Lower leg skin (tissue), 4 donors: ENCODE results near the gene MAMSTR. TPM values are rescaled to one million over a fixed set of nuclear protein-coding genes. Genes with fewer than 3 reads are reported as not detected.
"Not testable (repeated sequence)": the region's sequence is repeated elsewhere in the genome, so short reads cannot be mapped to it uniquely, and the experiment has no call there.

Experiments
- DNase-seq, 2 donors: peaks; one replicate each; pipeline ENCODE4 v3.0.0-alpha.2; 2019; ENCODE audit warnings: low spot score in 2 of 2
- H3K4me3 ChIP-seq: fragments of 200-600 bp; sonication (generic); 2 replicates; pipeline ENCODE4 v1.5.1; 2017; ENCODE audit warnings: mild to moderate bottlenecking, low read depth; ENCODE audit not compliant: poor library complexity, severe bottlenecking
- POLR2A ChIP-seq, 2 donors: fragments of 450-650 bp; IDR thresholded peaks; one replicate each; pipeline ENCODE4 v1.6.1; 2016 to 2017; ENCODE audit warnings: antibody characterized with exemption in 2 of 2, mild to moderate bottlenecking in 1 of 2, moderate library complexity in 1 of 2
- WGBS, 2 donors: methylation state at CpG; one replicate each; pipeline ENCODE4 v1.1.5; 2018; 5-methylcytosine and 5-hydroxymethylcytosine counted together
- intact Hi-C: fragments of 100-400 bp; cut with DNase I; formaldehyde crosslinking; loops from one replicate; pipeline ENCODE4 v1.15.0; 2023; ENCODE audit warnings: low total_unique reads
- total RNA-seq, 4 donors: library from RNA; depleted of rRNA; stranded (reverse); fragments of >200 nt; gene quantifications; one replicate each; pipeline ENCODE4 v1.1.0, GENCODE V29; 2016
- TF ChIP-seq, protein P1 (sequence below), 3 donors: fragments of 450-650 bp; IDR thresholded peaks; one replicate each; pipeline ENCODE4 v1.5.1; 2016; ENCODE audit warnings: antibody characterized with exemption in 3 of 3, mild to moderate bottlenecking in 3 of 3, moderate library complexity in 2 of 3

Gene MAMSTR, protein sequence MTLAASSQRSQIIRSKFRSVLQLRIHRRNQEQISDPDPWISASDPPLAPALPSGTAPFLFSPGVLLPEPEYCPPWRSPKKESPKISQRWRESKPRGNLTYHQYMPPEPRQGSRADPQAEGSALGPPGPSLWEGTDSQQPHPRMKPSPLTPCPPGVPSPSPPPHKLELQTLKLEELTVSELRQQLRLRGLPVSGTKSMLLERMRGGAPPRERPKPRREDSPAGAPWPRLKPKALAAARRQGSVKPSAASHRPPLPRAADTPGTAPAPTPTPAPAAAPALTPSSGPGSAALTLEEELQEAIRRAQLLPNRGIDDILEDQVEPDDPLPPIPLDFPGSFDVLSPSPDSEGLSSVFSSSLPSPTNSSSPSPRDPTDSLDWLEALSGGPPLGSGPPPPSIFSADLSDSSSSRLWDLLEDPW
- under 1 TPM; 0.42 to 0.74 (median 0.63) TPM for total RNA-seq

DNA sequence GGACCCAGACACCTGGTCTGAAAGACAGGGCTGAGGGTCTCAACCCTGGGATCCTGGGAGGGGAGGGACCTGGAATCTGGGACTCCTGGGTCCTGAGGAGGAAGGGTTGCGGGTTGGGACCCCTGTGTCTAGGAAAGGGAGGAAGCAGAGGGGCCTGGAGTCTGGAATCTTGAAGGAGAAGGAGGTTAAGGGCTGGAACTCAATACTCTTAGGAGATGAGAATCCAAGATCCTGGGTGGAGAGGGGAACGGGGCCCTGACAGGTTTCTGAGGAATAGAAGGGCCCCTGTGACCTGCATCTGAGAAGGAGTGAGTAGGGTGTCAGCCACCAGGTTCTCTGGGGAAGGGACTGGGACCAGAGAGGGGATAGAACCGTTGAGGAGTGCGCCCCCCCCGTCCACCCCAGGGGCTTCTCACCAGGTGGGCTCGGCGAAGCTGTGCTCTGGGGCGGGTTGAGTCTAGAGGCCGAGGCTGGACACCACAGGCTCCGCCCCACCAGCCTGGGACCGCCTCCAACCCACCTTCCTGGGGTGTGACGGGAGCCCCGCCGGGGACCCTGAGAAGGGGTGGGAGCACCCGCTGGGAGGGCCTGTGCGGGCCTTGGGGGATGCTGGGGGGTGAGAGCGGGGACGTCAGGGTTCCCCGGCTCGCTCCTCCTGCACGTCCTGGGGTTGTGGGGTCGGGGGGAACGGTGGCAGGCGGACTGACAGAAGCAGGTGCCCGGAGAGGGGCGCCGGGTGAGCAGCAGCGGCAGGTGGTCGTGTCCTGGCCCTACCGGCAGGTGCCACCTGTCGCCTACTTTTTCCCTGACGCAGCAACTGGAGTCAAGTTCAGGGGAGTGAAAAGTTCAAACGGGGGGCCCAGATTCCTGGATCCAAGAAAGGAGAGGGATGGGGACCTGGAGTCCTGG lies at the start of gene MAMSTR:
MAMSTR (minus strand) TSS at position 463 of the 909 bp plus-strand sequence. CDS start 694 bp downstream, outside the sequence.
- no peak within 1 kb of the TSS for H3K4me3 ChIP-seq
- WGBS, 2 donors = 75 to 82% methylated on average over 31 to 33 of the region's 33 CpGs
- no peak for DNase-seq
- intact Hi-C loops = no loop called here
- TF ChIP-seq, protein P1, sequence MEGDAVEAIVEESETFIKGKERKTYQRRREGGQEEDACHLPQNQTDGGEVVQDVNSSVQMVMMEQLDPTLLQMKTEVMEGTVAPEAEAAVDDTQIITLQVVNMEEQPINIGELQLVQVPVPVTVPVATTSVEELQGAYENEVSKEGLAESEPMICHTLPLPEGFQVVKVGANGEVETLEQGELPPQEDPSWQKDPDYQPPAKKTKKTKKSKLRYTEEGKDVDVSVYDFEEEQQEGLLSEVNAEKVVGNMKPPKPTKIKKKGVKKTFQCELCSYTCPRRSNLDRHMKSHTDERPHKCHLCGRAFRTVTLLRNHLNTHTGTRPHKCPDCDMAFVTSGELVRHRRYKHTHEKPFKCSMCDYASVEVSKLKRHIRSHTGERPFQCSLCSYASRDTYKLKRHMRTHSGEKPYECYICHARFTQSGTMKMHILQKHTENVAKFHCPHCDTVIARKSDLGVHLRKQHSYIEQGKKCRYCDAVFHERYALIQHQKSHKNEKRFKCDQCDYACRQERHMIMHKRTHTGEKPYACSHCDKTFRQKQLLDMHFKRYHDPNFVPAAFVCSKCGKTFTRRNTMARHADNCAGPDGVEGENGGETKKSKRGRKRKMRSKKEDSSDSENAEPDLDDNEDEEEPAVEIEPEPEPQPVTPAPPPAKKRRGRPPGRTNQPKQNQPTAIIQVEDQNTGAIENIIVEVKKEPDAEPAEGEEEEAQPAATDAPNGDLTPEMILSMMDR (IDR thresholded peaks at IDR 0.05) = no peak
- no peak for TF ChIP-seq POLR2A (IDR thresholded peaks at IDR 0.05)

DNA sequence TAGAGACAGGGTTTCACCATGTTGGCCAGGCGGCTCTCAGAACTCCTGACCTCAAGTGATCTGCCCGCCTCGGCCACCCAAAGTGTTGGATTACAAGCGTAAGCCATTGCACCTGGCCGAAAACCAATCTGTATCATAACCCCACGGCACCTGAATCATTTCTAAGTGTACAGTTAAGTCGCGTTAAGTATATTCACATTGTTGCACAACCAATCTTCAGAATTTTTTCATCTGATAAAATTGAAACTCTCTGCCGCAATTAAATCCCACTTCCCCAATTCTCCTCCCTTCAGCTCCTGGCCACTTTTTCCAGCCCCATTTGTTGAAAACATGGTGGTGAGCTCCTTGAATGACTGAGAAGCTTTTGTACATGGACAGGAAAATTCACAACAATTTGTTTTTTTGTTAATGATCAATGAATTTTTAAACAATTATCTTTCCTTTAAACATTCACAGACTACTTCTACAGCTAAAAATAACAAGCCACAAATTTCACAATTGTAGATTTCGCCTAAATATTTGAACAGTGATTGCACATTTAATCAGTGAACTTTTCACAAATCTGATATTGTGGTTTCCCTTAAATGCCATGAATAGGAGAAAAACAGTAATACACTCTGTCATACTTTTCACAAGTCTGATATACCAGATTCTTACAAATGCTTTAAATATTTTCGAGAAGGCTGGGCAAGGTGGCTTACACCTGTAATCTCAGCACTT lies 49.6 kb upstream of the MAMSTR start:
- no peak overlapping the region for H3K4me3 ChIP-seq
- no peak for TF ChIP-seq POLR2A (IDR thresholded peaks at IDR 0.05)
- TF ChIP-seq, protein P1 (IDR thresholded peaks at IDR 0.05) = no peak
- DNase-seq = no peak
- intact Hi-C loops = no loop called here
- 83 to 84% methylated on average over 11 of the region's 11 CpGs for WGBS, 2 donors

DNA sequence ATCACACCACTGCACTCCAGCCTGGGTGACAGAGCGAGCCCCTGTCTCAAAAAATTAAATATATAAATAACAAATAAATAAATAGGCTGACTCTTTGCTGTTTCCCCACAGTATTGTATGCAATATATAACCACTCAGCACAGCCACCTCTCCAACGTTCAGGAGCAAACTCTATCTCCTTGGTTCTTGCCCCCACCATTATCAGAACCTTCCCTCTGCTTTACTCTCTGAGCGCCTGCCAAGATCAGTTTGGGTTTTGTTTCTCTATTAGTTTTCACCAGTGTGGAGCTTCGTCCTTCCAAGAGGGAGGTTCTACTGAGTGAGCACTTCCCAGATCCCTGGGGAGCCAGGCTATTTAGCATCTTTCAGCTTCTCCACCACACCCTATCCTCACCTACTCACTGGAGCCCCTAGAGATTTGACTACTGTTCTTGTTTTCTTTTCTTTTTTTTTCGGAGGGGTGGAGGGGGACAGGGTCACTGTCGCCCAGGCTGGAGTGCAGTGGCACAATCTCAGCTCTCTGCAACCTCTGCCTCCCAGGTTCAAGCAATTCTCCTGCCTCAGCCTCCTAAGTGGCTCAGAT lies 48.7 kb upstream of the MAMSTR start:
- H3K4me3 ChIP-seq, intact Hi-C loops, DNase-seq: not testable (repeated sequence)
- WGBS, 2 donors = 41 to 47% methylated on average over 6 of the region's 6 CpGs

GRCh38 chr19:48765816-48766215 lies 46.3 kb upstream of the MAMSTR start:
- DNase-seq, intact Hi-C loops, H3K4me3 ChIP-seq: not testable (repeated sequence)
- 48 to 55% methylated on average over 5 of the region's 5 CpGs for WGBS, 2 donors

- no peak overlapping the region for H3K4me3 ChIP-seq
- WGBS, 2 donors = 68 to 71% methylated on average over 16 of the region's 16 CpGs
- DNase-seq = no peak
- intact Hi-C loops = no loop called here
- TF ChIP-seq POLR2A (IDR thresholded peaks at IDR 0.05) = no peak
- TF ChIP-seq, protein P1 (IDR thresholded peaks at IDR 0.05) = no peak
Measured at GRCh38 chr19:48760504-48761205, 41.1 kb upstream of the MAMSTR start.

GRCh38 chr19:48757741-48758144 lies 38.2 kb upstream of the MAMSTR start:
- intact Hi-C loops = no loop called here

More at GRCh38 chr19:48757741-48758144, 38.2 kb upstream of the MAMSTR start:
- no peak for DNase-seq
- TF ChIP-seq POLR2A (IDR thresholded peaks at IDR 0.05) = no peak
- TF ChIP-seq, protein P1 (IDR thresholded peaks at IDR 0.05) = no peak
- H3K4me3 ChIP-seq = no peak overlapping the region
- 90 to 95% methylated on average over 7 to 12 of the region's 14 CpGs for WGBS, 2 donors
